GM12872 (cell line): ENCODE data around the gene C6orf132.

Experiments used
- TF ChIP-seq, protein P1 (sequence below): IDR thresholded peaks from 3 replicates; pipeline ENCODE4 v1.5.1; 2011; ENCODE audit warnings: low read depth, mild to moderate bottlenecking, low read length, moderate library complexity; ENCODE audit not compliant: insufficient read depth

Gene C6orf132

DNA sequence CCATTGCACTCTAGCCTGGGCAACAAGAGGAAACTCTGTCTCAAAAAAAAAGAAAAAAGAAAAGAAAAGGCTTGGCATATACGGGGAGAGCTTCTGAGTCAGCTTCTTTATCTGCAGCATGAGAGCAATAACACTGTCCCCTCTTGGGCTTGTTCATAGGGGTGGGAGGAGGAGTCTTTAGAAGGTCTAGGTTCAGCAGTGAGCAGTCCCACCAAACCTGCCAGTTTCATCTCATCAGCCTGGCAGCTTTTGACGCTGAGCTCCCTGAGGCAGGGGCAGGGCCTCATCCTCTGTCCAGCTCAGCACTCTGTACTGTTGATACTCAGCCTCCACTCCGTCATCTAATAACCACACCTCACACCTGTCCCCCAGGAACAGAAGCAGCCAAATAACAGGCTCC, 5.6 kb upstream of the C6orf132 start:
- TF ChIP-seq, protein P1, sequence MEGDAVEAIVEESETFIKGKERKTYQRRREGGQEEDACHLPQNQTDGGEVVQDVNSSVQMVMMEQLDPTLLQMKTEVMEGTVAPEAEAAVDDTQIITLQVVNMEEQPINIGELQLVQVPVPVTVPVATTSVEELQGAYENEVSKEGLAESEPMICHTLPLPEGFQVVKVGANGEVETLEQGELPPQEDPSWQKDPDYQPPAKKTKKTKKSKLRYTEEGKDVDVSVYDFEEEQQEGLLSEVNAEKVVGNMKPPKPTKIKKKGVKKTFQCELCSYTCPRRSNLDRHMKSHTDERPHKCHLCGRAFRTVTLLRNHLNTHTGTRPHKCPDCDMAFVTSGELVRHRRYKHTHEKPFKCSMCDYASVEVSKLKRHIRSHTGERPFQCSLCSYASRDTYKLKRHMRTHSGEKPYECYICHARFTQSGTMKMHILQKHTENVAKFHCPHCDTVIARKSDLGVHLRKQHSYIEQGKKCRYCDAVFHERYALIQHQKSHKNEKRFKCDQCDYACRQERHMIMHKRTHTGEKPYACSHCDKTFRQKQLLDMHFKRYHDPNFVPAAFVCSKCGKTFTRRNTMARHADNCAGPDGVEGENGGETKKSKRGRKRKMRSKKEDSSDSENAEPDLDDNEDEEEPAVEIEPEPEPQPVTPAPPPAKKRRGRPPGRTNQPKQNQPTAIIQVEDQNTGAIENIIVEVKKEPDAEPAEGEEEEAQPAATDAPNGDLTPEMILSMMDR, result no peak

DNA sequence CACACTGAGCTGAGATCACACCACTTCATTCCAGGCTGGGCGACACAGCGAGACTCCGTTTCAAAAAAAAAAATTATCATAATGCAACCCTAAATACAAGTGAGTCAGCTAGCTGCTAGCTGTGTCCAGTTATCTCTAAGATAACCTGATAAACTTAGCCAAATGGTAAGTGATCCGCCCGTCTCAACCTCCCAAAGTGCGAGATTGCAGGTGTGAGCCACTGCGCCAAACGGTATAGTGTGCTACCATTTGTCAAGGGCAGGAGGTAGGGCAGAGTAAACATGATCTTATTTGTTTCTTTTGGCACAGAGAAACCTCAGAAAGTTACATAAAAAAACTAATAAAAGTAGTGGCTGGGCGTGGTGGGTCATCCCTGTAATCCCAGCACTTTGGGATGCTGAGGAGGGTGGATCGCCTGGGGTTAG, 4.7 kb upstream of the C6orf132 start:
- TF ChIP-seq, protein P1, result no peak

DNA sequence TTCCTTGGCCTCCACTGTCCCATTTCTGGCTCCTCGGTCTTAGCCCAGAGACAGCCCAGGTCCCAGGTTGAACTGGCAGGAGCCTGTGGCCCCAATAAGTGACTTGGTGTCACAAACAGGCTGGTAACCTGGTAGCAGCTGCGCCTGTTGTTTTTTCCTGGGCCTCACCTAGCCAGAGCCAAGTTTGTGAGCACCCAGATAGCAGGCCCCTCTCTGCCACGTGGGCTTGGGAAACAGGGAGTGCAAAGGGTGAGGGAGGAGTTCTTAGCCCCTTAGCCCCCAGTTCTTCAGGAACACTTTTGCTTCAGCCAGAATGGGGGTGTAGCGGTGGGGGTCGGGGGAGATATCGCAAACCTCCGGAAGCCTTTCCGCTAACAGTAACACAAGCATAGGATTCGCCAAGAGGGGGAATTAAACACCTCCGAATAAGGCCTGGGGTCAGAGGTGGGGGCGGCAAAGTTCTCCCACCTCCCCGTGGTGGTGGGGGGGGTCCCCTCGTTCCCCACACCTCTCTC, 760 bp downstream of the C6orf132 start:
- TF ChIP-seq, protein P1, result no peak

DNA sequence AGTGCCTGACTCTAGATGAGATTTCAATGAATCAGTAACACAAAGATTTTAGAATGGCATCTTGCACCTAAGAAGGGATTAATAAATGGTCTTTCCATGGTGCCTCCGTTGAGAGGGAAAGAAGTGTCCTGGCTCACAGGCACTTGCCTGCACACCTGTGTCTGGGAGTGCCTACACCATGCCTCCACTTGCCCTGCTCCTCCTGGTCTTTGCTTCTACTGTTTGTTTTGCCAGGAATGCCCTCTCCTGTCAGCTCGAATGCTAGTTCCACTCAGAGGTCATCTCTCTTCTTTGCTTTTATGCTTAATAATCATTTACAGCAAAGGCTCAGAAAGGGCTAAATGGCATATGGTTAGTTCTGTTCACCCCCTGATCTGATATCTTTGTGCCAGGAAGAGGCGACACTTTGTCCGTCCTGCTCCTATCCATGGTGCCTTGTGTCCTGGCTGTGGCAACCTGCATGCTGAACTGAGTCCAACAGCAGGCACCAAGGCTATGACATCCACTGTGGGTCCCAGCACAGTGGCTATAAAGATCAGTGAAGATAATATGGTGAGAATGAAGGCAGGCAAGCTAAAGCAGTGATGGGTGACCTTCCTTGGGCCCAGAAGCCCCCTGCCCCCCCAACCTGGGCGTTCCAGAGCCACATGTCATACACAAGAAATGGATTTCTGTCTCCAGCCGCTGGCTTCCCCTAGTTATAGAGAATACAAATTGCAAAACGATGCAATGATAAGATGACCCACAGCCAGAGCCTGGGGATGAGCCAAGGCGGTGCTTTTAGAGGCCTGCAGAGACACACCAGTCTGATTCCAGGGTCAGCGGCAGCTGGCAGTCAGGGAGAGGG, 1.4 kb downstream of the C6orf132 start:
- TF ChIP-seq, protein P1, result no peak

DNA sequence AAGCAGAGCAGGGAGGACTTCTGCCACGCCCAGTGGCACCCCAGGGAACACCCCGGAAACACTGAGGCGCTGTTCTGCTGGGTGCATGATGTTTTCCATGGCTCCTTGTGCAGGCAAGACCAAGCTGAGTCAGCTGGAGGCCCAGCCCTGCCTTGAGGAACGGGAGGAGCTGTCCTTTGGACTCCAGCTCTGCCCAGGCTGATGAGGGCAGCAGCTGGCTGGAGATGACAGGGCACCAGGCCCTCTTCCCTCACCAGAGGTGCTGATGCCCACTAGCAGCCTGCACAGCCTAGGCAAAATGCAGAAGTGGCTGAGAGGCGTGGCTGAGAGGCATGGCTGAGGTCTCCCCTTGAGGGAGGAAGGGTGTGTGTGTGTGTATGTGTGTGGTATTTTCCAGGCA, 2.4 kb downstream of the C6orf132 start:
- TF ChIP-seq, protein P1, result no peak

DNA sequence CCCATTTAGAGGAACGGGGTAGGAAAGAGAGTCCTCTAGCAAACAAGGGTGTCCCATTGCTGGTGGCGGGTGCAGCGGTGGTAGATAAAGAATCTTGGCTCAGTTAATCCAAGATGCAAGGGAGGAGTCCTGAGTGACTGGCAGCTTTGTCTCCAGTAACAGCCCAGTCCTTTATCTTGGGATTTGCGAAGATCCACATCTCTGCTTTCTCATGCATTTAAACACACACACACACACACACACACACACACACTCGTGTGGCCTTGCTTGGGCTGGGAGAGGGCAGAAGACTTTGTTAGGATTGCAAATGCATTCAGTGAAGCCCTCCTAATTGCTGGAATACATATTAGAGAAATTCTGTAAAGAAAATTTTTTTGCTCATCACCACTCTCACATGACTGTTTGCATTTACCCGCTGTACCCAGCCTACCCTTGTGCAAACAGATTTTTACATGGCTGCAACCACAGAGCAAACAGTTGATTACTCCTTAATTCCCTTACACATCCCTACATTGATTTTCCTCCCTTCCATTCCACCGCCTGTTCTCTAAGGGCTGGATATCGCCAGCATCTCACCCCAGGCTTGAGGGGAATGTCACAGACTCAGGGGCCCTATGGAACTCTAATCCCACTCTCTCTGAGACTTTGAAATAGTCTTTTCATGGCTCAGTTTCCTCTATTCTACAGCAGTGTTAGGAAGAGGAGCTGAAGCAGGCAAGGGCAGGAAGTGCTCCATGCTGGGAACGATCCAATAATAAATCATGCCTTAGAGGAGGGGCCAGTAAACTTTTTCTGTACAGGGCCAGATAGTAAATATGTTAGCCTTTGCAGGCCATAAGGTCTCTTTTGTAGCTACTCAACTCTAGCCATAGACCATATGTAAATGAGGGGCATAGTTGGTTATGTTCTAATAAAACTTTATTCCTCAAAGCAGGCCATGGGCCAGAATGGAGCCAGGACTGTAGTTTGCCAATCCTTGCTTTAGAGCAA, 3.5 kb downstream of the C6orf132 start:
- TF ChIP-seq, protein P1, result no peak

DNA sequence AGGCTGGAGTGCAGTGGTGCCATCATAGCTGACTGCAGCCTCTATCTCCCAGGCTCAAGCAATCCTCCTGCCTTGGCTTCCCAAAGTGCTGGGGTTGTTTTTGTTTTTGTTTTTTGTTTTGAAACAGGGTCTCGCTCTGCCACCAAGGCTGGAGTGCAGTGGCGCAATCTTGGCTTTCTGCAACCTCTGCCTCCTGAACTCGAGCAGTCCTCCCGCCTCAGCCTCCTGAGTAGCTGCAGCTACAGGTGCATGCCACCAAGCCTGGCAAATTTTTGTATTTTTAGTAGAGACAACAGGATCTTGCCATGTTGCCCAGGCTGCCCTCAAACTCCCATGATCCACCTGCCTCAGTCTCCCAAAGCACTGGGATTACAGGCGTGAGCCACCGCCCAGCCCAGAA, 4.2 kb downstream of the C6orf132 start:
- TF ChIP-seq, protein P1, result no peak
